ENCODE results near the gene DDX23.
"Not testable (repeated sequence)": the region's sequence is repeated elsewhere in the genome, so short reads cannot be mapped to it uniquely, and the experiment has no call there.

The DDX23 gene
- long read RNA-seq, donor 1, transcript DDX23-201 (17 exons, 3,248 nt) = major isoform, 9 of 11 reads
- long read RNA-seq, donor 1, partial matches to known transcripts = 0 of 11 reads
- long read RNA-seq, donor 1, other reads (novel, unspliced or antisense) = 0 of 11 reads
- long read RNA-seq, donor 2, partial matches to known transcripts = 22 of 24 reads
- long read RNA-seq, donor 2, other reads (novel, unspliced or antisense) = 0 of 24 reads
- long read RNA-seq, donor 3, partial matches to known transcripts = 0 of 5 reads
- long read RNA-seq, donor 3, other reads (novel, unspliced or antisense) = 0 of 5 reads
- long read RNA-seq, donor 4, partial matches to known transcripts = 17 of 21 reads
- long read RNA-seq, donor 4, other reads (novel, unspliced or antisense) = 0 of 21 reads
- long read RNA-seq, donor 5, partial matches to known transcripts = 5 of 9 reads
- long read RNA-seq, donor 5, other reads (novel, unspliced or antisense) = 0 of 9 reads
- long read RNA-seq, donor 6, partial matches to known transcripts = 0 of 5 reads
- long read RNA-seq, donor 6, other reads (novel, unspliced or antisense) = 0 of 5 reads
- long read RNA-seq, donor 7, transcript DDX23-201 (17 exons, 3,248 nt) = major isoform, 8 of 23 reads
- long read RNA-seq, donor 7, partial matches to known transcripts = 14 of 23 reads
- long read RNA-seq, donor 7, other reads (novel, unspliced or antisense) = 0 of 23 reads
- long read RNA-seq, donor 8, partial matches to known transcripts = 6 of 10 reads
- long read RNA-seq, donor 8, other reads (novel, unspliced or antisense) = 0 of 10 reads

- DNase-seq = peak; percentile 83
Observed at GRCh38 chr12:48851883-48852733, at the start of gene DDX23. Gene DDX23, minus strand, starts transcription at chr12:48852163. Its CDS starts 6,381 bp downstream, at chr12:48845782.

GRCh38 chr12:48901278-48901677 is 49.3 kb upstream of the DDX23 start:
- DNase-seq = no peak

GRCh38 chr12:48899651-48900050 is 47.7 kb upstream of the DDX23 start:
- DNase-seq = no peak

- no peak for DNase-seq
Observed at GRCh38 chr12:48894271-48894670, 42.3 kb upstream of the DDX23 start.

- DNase-seq = peak; percentile 75
Observed at GRCh38 chr12:48890657-48891418, 38.9 kb upstream of the DDX23 start.

GRCh38 chr12:48889679-48890078 is 37.7 kb upstream of the DDX23 start:
- DNase-seq = no peak

- peak; percentile 47 for DNase-seq
Observed at GRCh38 chr12:48883305-48884161, 31.6 kb upstream of the DDX23 start.

- DNase-seq = no peak
Observed at GRCh38 chr12:48882972-48883304, 31.0 kb upstream of the DDX23 start.

- no peak for DNase-seq
Observed at GRCh38 chr12:48882315-48882687, 30.3 kb upstream of the DDX23 start.

GRCh38 chr12:48881686-48882314 is 29.8 kb upstream of the DDX23 start:
- DNase-seq = peak; percentile 38

- DNase-seq = no peak
Observed at GRCh38 chr12:48880647-48881046, 28.7 kb upstream of the DDX23 start.

- DNase-seq = no peak
Observed at GRCh38 chr12:48878548-48878947, 26.6 kb upstream of the DDX23 start.

- DNase-seq = no peak
Observed at GRCh38 chr12:48875944-48876515, 24.1 kb upstream of the DDX23 start.

- DNase-seq = not testable (repeated sequence)
Observed at GRCh38 chr12:48873534-48873933, 21.6 kb upstream of the DDX23 start.

- no peak for DNase-seq
Observed at GRCh38 chr12:48873096-48873495, 21.1 kb upstream of the DDX23 start.

- DNase-seq = no peak
Observed at GRCh38 chr12:48869191-48869590, 17.2 kb upstream of the DDX23 start.

GRCh38 chr12:48868451-48868850 is 16.5 kb upstream of the DDX23 start:
- no peak for DNase-seq

- DNase-seq = no peak
Observed at GRCh38 chr12:48866052-48866711, 14.2 kb upstream of the DDX23 start.

- peak; percentile 84 for DNase-seq
Observed at GRCh38 chr12:48865281-48866051, 13.5 kb upstream of the DDX23 start, which contains the start of gene RND1. Gene RND1, minus strand, starts transcription at chr12:48865870. Its CDS starts 103 bp downstream, at chr12:48865767.
